HEK293 (cell line): ENCODE data around the gene STRN3.

ENCODE experiments used
- CTCF ChIA-PET: fragments of 350-600 bp; formaldehyde crosslinking; extraction: SDS; loops from one replicate; lab custom pipeline; 2021; ENCODE audit warnings: antibody characterized with exemption; lab: Yijun Ruan, JAX
- POLR2A ChIA-PET: fragments of 300-600 bp; formaldehyde crosslinking; extraction: SDS; loops from one replicate; lab custom pipeline; 2020; ENCODE audit warnings: antibody characterized with exemption, inconsistent platforms; lab: Yijun Ruan, JAX
- H3K27ac ChIP-seq: fragments of 200-500 bp; sonication (Bioruptor generic); 2 replicates; pipeline ENCODE4 v1.5.1; 2014; ENCODE audit warnings: low read depth, low read length, control low read depth, inconsistent platforms; ENCODE audit errors: extremely low read depth
- H3K36me3 ChIP-seq, 2 experiments: fragments of 200-500 bp in 1 of 2; sonication (Bioruptor generic) in 1 of 2; 1 replicate in 1 of 2; 2 replicates in 1 of 2; pipeline ENCODE4 v1.5.1; 2014 to 2017; ENCODE audit warnings: inconsistent platforms in 2 of 2, low read length in 2 of 2; ENCODE audit not compliant: control insufficient read depth in 2 of 2, insufficient read depth in 1 of 2
- H3K4me1 ChIP-seq: fragments of 200-500 bp; sonication (Bioruptor generic); 2 replicates; pipeline ENCODE4 v1.5.1; 2014; ENCODE audit warnings: mild to moderate bottlenecking, low read length, inconsistent platforms; ENCODE audit not compliant: control insufficient read depth, insufficient read depth
- H3K4me3 ChIP-seq: 2 replicates; pipeline ENCODE4 v1.5.1; 2011; ENCODE audit warnings: low read depth, mild to moderate bottlenecking, control low read depth, low read length, moderate library complexity
- H3K9me3 ChIP-seq: fragments of 200-500 bp; sonication (Bioruptor generic); 2 replicates; pipeline ENCODE4 v1.5.1; 2014; ENCODE audit warnings: low read depth, low read length, inconsistent platforms; ENCODE audit not compliant: control insufficient read depth, insufficient read depth
- GFI1B ChIP-seq: fragments of 450-650 bp; formaldehyde crosslinking; IDR thresholded peaks from 2 replicates; pipeline ENCODE4 v1.5.1; 2016; ENCODE audit warnings: missing biosample characterization, missing genetic modification characterization
- PBX3 ChIP-seq: sonication (generic); formaldehyde crosslinking; IDR thresholded peaks from 2 replicates; pipeline ENCODE4 v1.8.1; 2022; ENCODE audit warnings: mild to moderate bottlenecking, moderate library complexity, missing genetic modification reagents
- PRDM4 ChIP-seq: fragments of 450-650 bp; formaldehyde crosslinking; IDR thresholded peaks from 2 replicates; pipeline ENCODE4 v1.5.1; 2017; ENCODE audit warnings: missing biosample characterization, missing genetic modification characterization
- YY1 ChIP-seq: fragments of 450-650 bp; formaldehyde crosslinking; IDR thresholded peaks from 2 replicates; pipeline ENCODE4 v1.5.1; 2018; ENCODE audit warnings: missing biosample characterization, missing genetic modification characterization
- YY2 ChIP-seq: fragments of 450-650 bp; formaldehyde crosslinking; IDR thresholded peaks from 2 replicates; pipeline ENCODE4 v1.5.1; 2016; ENCODE audit warnings: missing biosample characterization, missing genetic modification characterization
- ZBTB10 ChIP-seq: fragments of 450-650 bp; formaldehyde crosslinking; IDR thresholded peaks from 2 replicates; pipeline ENCODE4 v1.5.1; 2016; ENCODE audit warnings: missing biosample characterization, missing genetic modification characterization
- ZBTB8A ChIP-seq: fragments of 450-650 bp; formaldehyde crosslinking; IDR thresholded peaks from 2 replicates; pipeline ENCODE4 v1.5.1; 2016; ENCODE audit warnings: missing biosample characterization, missing genetic modification characterization
- ZNF146 ChIP-seq: fragments of 450-650 bp; formaldehyde crosslinking; IDR thresholded peaks from 2 replicates; pipeline ENCODE4 v1.5.1; 2016; ENCODE audit warnings: missing biosample characterization, missing genetic modification characterization
- ZNF184 ChIP-seq: fragments of 450-650 bp; IDR thresholded peaks from 2 replicates; pipeline ENCODE4 v1.5.1; 2018; ENCODE audit warnings: missing biosample characterization, mild to moderate bottlenecking, missing genetic modification characterization
- ZNF202 ChIP-seq: fragments of 450-650 bp; formaldehyde crosslinking; IDR thresholded peaks from 2 replicates; pipeline ENCODE4 v1.5.1; 2016; ENCODE audit warnings: missing biosample characterization, missing genetic modification characterization, borderline replicate concordance
- ZNF23 ChIP-seq: fragments of 450-650 bp; formaldehyde crosslinking; IDR thresholded peaks from 2 replicates; pipeline ENCODE4 v1.5.1; 2016; ENCODE audit warnings: missing biosample characterization, missing genetic modification characterization, borderline replicate concordance
- ZNF274 ChIP-seq, 2 experiments: fragments of 200-500 bp in 1 of 2; fragments of 450-650 bp in 1 of 2; sonication (Bioruptor generic) in 1 of 2; formaldehyde crosslinking in 1 of 2; IDR thresholded peaks; 2 replicates each; pipeline versions ENCODE4 v1.5.1 to v1.6.1; 2014 to 2016; ENCODE audit warnings: borderline replicate concordance in 1 of 2, inconsistent platforms in 1 of 2, low read length in 1 of 2, missing biosample characterization in 1 of 2, missing genetic modification characterization in 1 of 2
- ZNF843 ChIP-seq: fragments of 450-650 bp; formaldehyde crosslinking; IDR thresholded peaks from 2 replicates; pipeline ENCODE4 v1.5.1; 2016; ENCODE audit warnings: missing biosample characterization, missing genetic modification characterization
- TF ChIP-seq, protein P1 (sequence below): fragments of 450-650 bp; formaldehyde crosslinking; IDR thresholded peaks from 2 replicates; pipeline ENCODE4 v1.5.1; 2017; ENCODE audit warnings: missing biosample characterization, missing genetic modification characterization
- TF ChIP-seq, protein P2 (sequence below): fragments of 450-650 bp; formaldehyde crosslinking; IDR thresholded peaks from 2 replicates; pipeline ENCODE4 v1.5.1; 2016; ENCODE audit warnings: missing biosample characterization, missing genetic modification characterization
- TF ChIP-seq, protein P3 (sequence below): fragments of 450-650 bp; formaldehyde crosslinking; IDR thresholded peaks from 2 replicates; pipeline ENCODE4 v1.5.1; 2016; ENCODE audit warnings: missing biosample characterization, missing genetic modification characterization

STRN3 gene

GRCh38 chr14:31026077-31026449 lies at the start of gene STRN3:
STRN3 (minus strand) TSS chr14:31026379; CDS start chr14:31026185, 194 bp downstream.
- CTCF ChIA-PET = interaction anchor here (0.8 kb wide), 1 partner anchor 57 kb away, joined by 5 read pairs; no protein-coding TSS in a partner anchor
- TF ChIP-seq YY2 (tag by site-specific recombination) = peak; percentile 64; the same call in 1 of the 2 replicates
- 0 out of 2 replicates have a peak, but pooled peaks have one; percentile 30 for TF ChIP-seq PBX3
- TF ChIP-seq, protein P1, sequence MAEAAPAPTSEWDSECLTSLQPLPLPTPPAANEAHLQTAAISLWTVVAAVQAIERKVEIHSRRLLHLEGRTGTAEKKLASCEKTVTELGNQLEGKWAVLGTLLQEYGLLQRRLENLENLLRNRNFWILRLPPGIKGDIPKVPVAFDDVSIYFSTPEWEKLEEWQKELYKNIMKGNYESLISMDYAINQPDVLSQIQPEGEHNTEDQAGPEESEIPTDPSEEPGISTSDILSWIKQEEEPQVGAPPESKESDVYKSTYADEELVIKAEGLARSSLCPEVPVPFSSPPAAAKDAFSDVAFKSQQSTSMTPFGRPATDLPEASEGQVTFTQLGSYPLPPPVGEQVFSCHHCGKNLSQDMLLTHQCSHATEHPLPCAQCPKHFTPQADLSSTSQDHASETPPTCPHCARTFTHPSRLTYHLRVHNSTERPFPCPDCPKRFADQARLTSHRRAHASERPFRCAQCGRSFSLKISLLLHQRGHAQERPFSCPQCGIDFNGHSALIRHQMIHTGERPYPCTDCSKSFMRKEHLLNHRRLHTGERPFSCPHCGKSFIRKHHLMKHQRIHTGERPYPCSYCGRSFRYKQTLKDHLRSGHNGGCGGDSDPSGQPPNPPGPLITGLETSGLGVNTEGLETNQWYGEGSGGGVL (tag by site-specific recombination) = peak; percentile 94
- TF ChIP-seq, protein P2, sequence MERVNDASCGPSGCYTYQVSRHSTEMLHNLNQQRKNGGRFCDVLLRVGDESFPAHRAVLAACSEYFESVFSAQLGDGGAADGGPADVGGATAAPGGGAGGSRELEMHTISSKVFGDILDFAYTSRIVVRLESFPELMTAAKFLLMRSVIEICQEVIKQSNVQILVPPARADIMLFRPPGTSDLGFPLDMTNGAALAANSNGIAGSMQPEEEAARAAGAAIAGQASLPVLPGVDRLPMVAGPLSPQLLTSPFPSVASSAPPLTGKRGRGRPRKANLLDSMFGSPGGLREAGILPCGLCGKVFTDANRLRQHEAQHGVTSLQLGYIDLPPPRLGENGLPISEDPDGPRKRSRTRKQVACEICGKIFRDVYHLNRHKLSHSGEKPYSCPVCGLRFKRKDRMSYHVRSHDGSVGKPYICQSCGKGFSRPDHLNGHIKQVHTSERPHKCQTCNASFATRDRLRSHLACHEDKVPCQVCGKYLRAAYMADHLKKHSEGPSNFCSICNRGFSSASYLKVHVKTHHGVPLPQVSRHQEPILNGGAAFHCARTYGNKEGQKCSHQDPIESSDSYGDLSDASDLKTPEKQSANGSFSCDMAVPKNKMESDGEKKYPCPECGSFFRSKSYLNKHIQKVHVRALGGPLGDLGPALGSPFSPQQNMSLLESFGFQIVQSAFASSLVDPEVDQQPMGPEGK (tag by site-specific recombination) = peak; percentile 52
- no peak for TF ChIP-seq ZNF23 (tag by site-specific recombination)
- no peak for TF ChIP-seq GFI1B
- peak; percentile 44 for TF ChIP-seq YY1 (tag by site-specific recombination)
- TF ChIP-seq ZNF202 = no peak
- no peak for TF ChIP-seq PRDM4 (tag by site-specific recombination)
- 0 out of 2 replicates have a peak, but pooled peaks have one; percentile 18 for TF ChIP-seq ZBTB10 (tag by site-specific recombination)
- TF ChIP-seq ZNF184 = no peak
- TF ChIP-seq, all 188 proteins: peak for 6
- H3K4me1 ChIP-seq = peaks cover 12% of the 10 kb centered on the region
- H3K4me3 ChIP-seq = peak within 1 kb of the TSS; percentile 100
- POLR2A ChIA-PET = interaction anchor here (0.6 to 2.1 kb wide), 17 partner anchors 11 to 394 kb away, joined by 3 to 11 read pairs (median 5); partner anchors contain the start of genes COCH, HEATR5A and HECTD1
- H3K27ac ChIP-seq = peak within 1 kb of the TSS; percentile 98
- H3K9me3 ChIP-seq = no peaks in the 10 kb centered on the region
- peaks cover 0 to 9% of the 10 kb centered on the region in 2 experiments; a peak in 2 of 3 replicates for H3K36me3 ChIP-seq

- H3K36me3 ChIP-seq = no peaks in the 10 kb centered on the region; a peak in 1 of 3 replicates
- TF ChIP-seq ZNF146 (tag by site-specific recombination) (peak; percentile 94), ZBTB8A (no peak), ZNF843 (tag by site-specific recombination) (no peak), ZNF274 (IDR thresholded peaks at IDR 0.05; ENCODE audit: low read length) (no peak), ZNF274 (tag by site-specific recombination; IDR thresholded peaks at IDR 0.05; ENCODE audit: borderline replicate concordance) (no peak)
- TF ChIP-seq, protein P3, sequence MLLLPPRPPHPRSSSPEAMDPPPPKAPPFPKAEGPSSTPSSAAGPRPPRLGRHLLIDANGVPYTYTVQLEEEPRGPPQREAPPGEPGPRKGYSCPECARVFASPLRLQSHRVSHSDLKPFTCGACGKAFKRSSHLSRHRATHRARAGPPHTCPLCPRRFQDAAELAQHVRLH (tag by site-specific recombination) = 0 out of 2 replicates have a peak, but pooled peaks have one; percentile 23
- POLR2A ChIA-PET = no interaction called here
- H3K9me3 ChIP-seq = no peaks in the 10 kb centered on the region
- peaks cover 2% of the 10 kb centered on the region; the same call in 1 of the 2 replicates for H3K4me1 ChIP-seq
- H3K4me3 ChIP-seq = no peak overlapping the region
- CTCF ChIA-PET = interaction anchor here (0.6 kb wide), 1 partner anchor 90 kb away, joined by 3 read pairs; no protein-coding TSS in a partner anchor
- no peak overlapping the region for H3K27ac ChIP-seq
Measured at GRCh38 chr14:31075144-31075543, 49.0 kb upstream of the STRN3 start.
